Measurements from ENCODE around the gene XAGE1A. TPM values are rescaled to one million over a fixed set of nuclear protein-coding genes. Genes with fewer than 3 reads are reported as not detected.

Gene XAGE1A, protein sequence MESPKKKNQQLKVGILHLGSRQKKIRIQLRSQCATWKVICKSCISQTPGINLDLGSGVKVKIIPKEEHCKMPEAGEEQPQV
- not detected for total RNA-seq

GRCh38 chrX:52495545-52496418 lies at the start of gene XAGE1A:
Gene XAGE1A, plus strand, starts transcription at chrX:52495808. Its CDS starts 1,554 bp downstream, at chrX:52497362.

GRCh38 chrX:52516987-52517325 lies 21.3 kb downstream of the XAGE1A start, which contains the start of gene XAGE1B:
Gene XAGE1B, minus strand, starts transcription at chrX:52517063. Its CDS starts 1,536 bp downstream, at chrX:52515527.

Small RNA genes lying within 50 kb of the gene (small RNA-seq; reads per million reads assigned to genes)
- gene BX510359.8 (not detected), gene RBM22P7 (not detected)

Other genes starting within 250 kb of the XAGE1A start
- gene XAGE2, start 126.8 kb upstream of the XAGE1A start, total RNA-seq, result not detected
- not detected for gene XAGE1B, start 21.3 kb downstream of the XAGE1A start, total RNA-seq
- gene SSX7, start 159.1 kb downstream of the XAGE1A start, total RNA-seq, result not detected
- gene SSX2, start 211.4 kb downstream of the XAGE1A start, total RNA-seq, result not detected

Measured in diencephalon (tissue), 1 donor.